ENCODE data around the gene CSDE1. TPM values are rescaled to one million over a fixed set of nuclear protein-coding genes. Genes with fewer than 3 reads are reported as not detected.

CSDE1 gene
- total RNA-seq, 3 donors from 2014 or later = 489 to 1,906 (median 706) TPM

DNA sequence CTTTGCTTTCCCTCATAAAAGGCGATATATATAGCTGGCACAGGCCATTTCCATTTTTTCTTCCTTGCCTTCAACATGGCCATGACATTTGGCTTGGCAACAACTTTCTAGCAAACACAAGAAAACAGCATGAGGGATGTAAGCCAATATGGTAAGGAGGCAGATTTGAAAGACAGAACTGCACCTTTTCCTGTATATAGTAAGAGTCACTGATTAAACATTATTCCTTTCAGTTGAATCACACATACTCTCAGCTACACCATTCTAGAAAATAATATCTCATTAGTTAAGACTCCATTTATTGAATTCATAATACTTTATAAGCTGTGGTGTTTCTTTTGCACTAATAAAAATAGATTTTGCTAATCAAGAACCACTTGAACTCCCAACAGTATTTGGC lies 13.2 kb upstream of the CSDE1 start:
- TF ChIP-seq POLR2AphosphoS5 (IDR thresholded peaks at IDR 0.05) (no peak), POLR2A (IDR thresholded peaks at IDR 0.05) (no peak)
- TF ChIP-seq, protein P1, sequence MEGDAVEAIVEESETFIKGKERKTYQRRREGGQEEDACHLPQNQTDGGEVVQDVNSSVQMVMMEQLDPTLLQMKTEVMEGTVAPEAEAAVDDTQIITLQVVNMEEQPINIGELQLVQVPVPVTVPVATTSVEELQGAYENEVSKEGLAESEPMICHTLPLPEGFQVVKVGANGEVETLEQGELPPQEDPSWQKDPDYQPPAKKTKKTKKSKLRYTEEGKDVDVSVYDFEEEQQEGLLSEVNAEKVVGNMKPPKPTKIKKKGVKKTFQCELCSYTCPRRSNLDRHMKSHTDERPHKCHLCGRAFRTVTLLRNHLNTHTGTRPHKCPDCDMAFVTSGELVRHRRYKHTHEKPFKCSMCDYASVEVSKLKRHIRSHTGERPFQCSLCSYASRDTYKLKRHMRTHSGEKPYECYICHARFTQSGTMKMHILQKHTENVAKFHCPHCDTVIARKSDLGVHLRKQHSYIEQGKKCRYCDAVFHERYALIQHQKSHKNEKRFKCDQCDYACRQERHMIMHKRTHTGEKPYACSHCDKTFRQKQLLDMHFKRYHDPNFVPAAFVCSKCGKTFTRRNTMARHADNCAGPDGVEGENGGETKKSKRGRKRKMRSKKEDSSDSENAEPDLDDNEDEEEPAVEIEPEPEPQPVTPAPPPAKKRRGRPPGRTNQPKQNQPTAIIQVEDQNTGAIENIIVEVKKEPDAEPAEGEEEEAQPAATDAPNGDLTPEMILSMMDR (IDR thresholded peaks at IDR 0.05) = no peak
- DNase-seq (ENCODE audit: low spot score in 2 of 2) = no peak
- Histone ChIP-seq H3K4me1 (no peaks in the 10 kb centered on the region), H3K36me3 (no peaks in the 10 kb centered on the region), H3K27ac (no peak overlapping the region), H3K9me3 (no peaks in the 10 kb centered on the region), H3K27me3 (no peaks in the 10 kb centered on the region), H3K4me3 (no peak overlapping the region)
- intact Hi-C loops (cut with DNase I; ENCODE audit: low total_unique reads) = no loop called here

DNA sequence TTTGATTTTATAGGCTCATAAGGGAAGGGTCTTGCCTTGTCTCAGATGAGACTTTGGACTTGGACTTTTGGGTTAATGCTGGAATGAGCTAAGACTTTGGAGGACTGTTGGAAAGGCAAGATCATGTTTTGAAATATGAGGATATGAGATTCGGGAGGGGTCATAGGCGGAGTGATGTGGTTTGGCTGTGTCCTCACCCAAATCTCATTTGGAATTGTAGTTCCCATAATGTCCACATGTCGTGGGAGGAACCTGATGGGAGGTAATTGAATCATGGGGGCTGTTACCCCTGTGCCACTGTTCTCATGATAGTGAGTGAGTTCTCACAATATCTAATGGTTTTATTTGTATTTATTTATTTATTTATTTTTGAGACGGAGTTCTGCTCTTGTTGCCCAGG lies 6.9 kb upstream of the CSDE1 start:
- DNase-seq (ENCODE audit: low spot score in 2 of 2) = no peak
- Histone ChIP-seq H3K27ac (no peak overlapping the region), H3K4me1 (no peaks in the 10 kb centered on the region), H3K27me3 (no peaks in the 10 kb centered on the region), H3K36me3 (no peaks in the 10 kb centered on the region), H3K4me3 (no peak overlapping the region), H3K9me3 (no peaks in the 10 kb centered on the region)
- intact Hi-C loops (cut with DNase I; ENCODE audit: low total_unique reads) = no loop called here
- TF ChIP-seq, protein P1 (IDR thresholded peaks at IDR 0.05) = no peak
- TF ChIP-seq POLR2AphosphoS5 (IDR thresholded peaks at IDR 0.05) = no peak
- TF ChIP-seq POLR2A (IDR thresholded peaks at IDR 0.05) = no peak

DNA sequence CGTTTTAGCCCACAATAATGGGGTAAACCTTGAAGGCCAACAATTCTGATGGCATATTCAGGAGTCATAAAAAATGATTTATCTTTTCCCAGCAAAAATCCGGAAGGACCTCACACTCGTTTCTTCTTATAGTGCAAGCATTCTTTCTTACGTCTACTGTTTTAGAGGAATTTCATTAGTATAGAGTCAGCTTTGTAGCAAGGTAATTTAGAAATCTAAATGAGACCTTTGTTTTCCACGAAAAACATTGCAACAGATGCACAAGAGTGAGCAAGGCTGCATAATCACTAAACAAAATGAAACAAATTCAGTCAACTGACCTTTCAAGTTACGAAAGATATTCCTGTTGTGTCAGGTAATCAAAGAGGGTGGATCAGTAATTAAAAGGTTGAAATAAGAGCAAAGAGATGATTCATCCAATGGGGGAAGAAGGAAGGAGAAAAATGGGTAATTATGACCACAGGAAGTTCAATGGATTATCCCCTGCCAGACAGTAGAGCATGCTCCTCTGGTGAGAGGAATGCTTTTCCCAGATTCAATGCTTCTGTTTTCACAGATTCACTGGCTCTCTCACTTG lies 560 bp upstream of the CSDE1 start:
- no peaks in the 10 kb centered on the region for H3K9me3 ChIP-seq
- H3K27me3 ChIP-seq = no peaks in the 10 kb centered on the region
- peaks cover 0 to 11% of the 10 kb centered on the region in 2 donors for H3K4me1 ChIP-seq
- H3K4me3 ChIP-seq = peak overlapping the region; percentile 91 to 97 (median 96)
- peak overlapping the region; percentile 100 for H3K27ac ChIP-seq
- intact Hi-C loops (cut with DNase I; ENCODE audit: low total_unique reads) = no loop called here
- DNase-seq (ENCODE audit: low spot score in 2 of 2) = no peak
- TF ChIP-seq POLR2AphosphoS5 (IDR thresholded peaks at IDR 0.05) (no peak), POLR2A (IDR thresholded peaks at IDR 0.05) (no peak)
- TF ChIP-seq, protein P1 (IDR thresholded peaks at IDR 0.05) = no peak
- no peaks in the 10 kb centered on the region for H3K36me3 ChIP-seq

DNA sequence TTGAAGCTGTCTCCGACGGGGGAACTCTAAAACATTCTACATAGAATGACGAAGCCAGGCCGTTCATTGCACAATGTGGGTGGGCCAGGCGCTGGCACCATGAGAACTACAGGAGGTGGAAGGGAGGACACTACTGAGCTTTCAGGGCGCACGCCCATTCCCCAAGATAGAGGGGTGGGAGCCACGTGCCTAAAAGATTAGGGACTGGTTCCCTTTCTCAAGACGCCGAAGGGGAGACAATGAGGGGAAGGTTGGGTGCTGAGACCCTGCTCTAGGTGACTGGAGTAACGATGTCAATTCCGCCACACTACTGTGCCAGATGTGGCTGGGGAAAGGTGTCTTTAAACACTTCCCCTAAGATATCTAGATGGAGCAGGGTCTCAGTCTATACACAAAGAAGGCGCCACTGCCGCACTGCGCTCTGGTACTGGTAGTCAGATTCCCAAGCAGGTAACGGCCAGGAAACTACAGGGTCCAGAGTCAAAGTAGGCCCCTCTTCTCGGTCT lies 782 bp downstream of the CSDE1 start:
- Histone ChIP-seq H3K9me3 (no peaks in the 10 kb centered on the region), H3K4me3 (peak overlapping the region; percentile 91 to 97 (median 96)), H3K27me3 (no peaks in the 10 kb centered on the region), H3K4me1 (peaks cover 0 to 11% of the 10 kb centered on the region in 2 donors), H3K27ac (peak overlapping the region; percentile 100), H3K36me3 (no peaks in the 10 kb centered on the region)
- TF ChIP-seq POLR2A (IDR thresholded peaks at IDR 0.05) = no peak
- TF ChIP-seq POLR2AphosphoS5 (IDR thresholded peaks at IDR 0.05) = no peak
- TF ChIP-seq, protein P1 (IDR thresholded peaks at IDR 0.05) = no peak
- no peak for DNase-seq (ENCODE audit: low spot score in 2 of 2)
- intact Hi-C loops (cut with DNase I; ENCODE audit: low total_unique reads) = no loop called here

DNA sequence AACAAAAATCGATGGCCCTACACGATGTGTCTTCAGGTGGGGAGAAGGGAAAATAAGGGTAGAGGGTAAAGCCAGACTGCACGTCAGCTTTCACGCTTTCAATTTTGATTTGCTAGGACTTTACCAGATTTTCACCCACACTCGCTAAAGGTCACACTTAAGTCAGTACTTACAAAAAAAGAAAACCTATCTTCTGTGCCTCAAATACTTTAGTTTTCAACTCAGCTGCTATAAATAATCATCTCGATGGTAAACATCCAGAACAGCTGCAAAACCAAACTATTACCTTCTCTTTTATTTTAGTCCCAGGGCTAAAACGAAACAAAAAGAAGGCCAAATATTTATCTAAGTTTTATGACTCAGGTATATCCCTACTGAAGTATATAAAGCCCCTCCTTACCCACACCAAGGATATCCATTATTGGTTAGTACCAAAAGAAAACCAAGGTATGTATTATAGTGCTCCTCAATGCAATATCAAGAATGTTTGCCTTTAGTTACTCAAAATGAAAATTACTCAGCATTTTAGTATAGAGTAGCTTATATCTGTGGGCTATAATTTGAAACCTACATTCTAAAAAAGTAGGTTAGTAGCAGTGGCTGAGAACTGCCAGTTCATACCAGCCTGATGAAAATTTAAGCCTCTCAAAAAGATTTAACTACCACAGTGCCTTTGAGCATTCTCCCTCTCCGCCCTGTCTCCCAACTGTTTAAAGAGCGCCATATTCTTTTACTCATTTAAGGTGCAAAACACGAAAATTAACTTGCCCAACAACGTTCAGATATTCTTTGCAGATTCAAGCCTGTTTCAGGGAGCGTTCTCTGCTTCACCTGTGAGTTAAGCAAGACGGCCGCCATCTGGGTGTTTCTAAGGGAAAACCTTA lies 1.5 kb downstream of the CSDE1 start:
- Histone ChIP-seq H3K9me3 (no peaks in the 10 kb centered on the region), H3K27ac (peak overlapping the region; percentile 100), H3K36me3 (no peaks in the 10 kb centered on the region), H3K4me3 (peak overlapping the region; percentile 91 to 97 (median 96)), H3K27me3 (no peaks in the 10 kb centered on the region), H3K4me1 (peaks cover 0 to 11% of the 10 kb centered on the region in 2 donors)
- intact Hi-C loops (cut with DNase I; ENCODE audit: low total_unique reads) = no loop called here
- no peak for TF ChIP-seq POLR2A (IDR thresholded peaks at IDR 0.05)
- no peak for DNase-seq (ENCODE audit: low spot score in 2 of 2)
